HUES6 (cell line): Measurements from ENCODE around the gene TUT4.

Experiments used
- H3K27ac ChIP-seq: 2 replicates; pipeline ENCODE4 v1.7.0; 2013; ENCODE audit warnings: low read depth, mild to moderate bottlenecking, low read length, inconsistent platforms
- H3K27me3 ChIP-seq: 2 replicates; pipeline ENCODE4 v1.6.1; 2013; ENCODE audit warnings: low read length; ENCODE audit not compliant: control insufficient read depth, insufficient read depth
- H3K36me3 ChIP-seq: 2 replicates; pipeline ENCODE4 v1.6.1; 2013; ENCODE audit warnings: low read length; ENCODE audit not compliant: control insufficient read depth, insufficient read depth
- H3K4me1 ChIP-seq: 2 replicates; pipeline ENCODE4 v1.6.1; 2013; ENCODE audit warnings: low read length; ENCODE audit not compliant: control insufficient read depth, insufficient read depth
- H3K4me3 ChIP-seq: 2 replicates; pipeline ENCODE4 v1.5.1; 2013; ENCODE audit warnings: low read depth, low read length
- H3K9ac ChIP-seq: one replicate; pipeline ENCODE4 v1.6.1; 2013; ENCODE audit warnings: mild to moderate bottlenecking, low read length
- H3K9me3 ChIP-seq: 2 replicates; pipeline ENCODE4 v1.6.1; 2013; ENCODE audit warnings: low read depth, low read length; ENCODE audit not compliant: control insufficient read depth, insufficient read depth

The TUT4 gene

DNA sequence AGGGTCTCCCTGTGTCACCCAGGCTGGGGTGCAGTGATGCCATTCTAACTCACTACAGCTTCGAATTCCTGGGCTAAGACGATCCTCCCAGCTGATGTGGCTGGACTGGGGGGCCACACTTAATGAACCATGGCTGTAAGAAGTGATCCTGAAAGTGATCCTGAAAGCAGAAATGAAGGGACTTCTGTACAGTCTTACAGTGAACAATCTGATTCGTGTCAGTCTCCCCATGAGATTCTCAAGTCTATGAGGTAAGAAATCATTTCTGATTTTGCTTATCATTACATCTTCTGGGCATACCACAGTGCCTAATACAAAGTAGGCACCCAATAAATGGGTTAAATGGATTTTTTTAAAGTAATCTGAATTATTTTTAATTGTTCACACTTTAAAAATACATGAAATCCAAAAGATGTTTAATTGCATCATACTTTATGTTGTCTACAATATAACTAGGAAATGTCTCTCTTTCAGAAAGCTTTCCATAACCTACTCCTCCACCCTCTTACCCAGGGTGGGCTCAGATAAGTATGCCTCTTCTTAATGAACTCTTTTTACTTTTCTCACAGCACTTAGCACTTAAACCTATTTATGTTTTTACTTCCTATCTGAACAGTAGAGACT is 21.5 kb downstream of the TUT4 start:
- no peaks in the 10 kb centered on the region for H3K27me3 ChIP-seq
- H3K4me1 ChIP-seq: no peaks in the 10 kb centered on the region
- no peak overlapping the region for H3K4me3 ChIP-seq
- no peak overlapping the region for H3K9ac ChIP-seq
- peaks cover 5% of the 10 kb centered on the region; the same call in 1 of the 2 replicates for H3K9me3 ChIP-seq
- H3K36me3 ChIP-seq: no peaks in the 10 kb centered on the region
- no peak overlapping the region for H3K27ac ChIP-seq

DNA sequence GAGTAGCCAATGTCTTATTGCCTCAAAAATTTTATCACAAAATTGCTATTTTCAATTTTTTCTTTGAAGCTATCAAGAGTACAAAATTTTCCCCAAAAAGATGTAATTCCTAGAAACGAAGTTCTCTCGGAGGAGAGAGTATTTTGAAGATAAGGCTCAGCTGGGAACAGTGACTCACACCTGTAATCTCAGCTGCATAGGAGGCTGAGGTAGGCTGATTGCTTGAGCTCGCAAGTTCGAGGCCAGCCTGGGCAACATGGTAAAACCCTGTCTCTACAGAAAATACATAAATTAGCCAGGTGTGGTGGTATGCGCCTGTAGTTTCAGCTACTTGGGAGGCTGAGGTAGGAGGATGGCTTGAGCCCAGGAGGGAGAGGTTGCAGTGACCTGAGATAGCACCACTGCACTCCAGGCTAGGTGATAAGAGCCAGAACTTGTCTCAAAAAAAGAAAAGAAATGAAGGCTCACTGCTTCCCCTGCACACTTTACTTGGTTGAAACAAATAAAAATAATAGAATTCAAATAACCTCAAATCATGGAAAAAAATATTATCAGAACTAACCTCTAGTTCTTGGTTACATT is 22.2 kb downstream of the TUT4 start:
- Histone ChIP-seq H3K4me1 (no peaks in the 10 kb centered on the region), H3K9ac (no peak overlapping the region)

DNA sequence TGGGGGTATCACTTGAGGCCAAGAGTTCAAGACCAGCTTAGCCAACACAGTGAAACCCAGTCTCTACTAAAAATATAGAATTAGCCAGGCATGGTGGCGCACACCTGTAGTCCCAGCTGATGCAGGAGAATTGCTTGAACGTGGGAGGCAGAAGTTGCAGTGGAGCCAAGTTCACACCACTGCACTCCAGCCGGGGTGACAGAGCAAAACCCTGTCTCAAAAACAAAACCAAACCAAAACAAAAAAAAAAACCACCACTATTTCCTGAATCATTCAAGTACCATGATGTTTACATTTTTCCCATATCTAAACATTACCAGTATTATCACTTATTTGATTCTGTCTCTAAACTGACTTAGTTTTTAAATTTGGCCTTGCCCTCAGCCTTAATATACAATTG is 29.5 kb downstream of the TUT4 start:
- H3K36me3 ChIP-seq: peaks cover 12% of the 10 kb centered on the region
- H3K27me3 ChIP-seq: no peaks in the 10 kb centered on the region
- H3K4me1 ChIP-seq: peaks cover 2% of the 10 kb centered on the region; the same call in 1 of the 2 replicates
- no peak overlapping the region for H3K27ac ChIP-seq
- H3K9me3 ChIP-seq: no peaks in the 10 kb centered on the region
- H3K9ac ChIP-seq: no peak overlapping the region
- no peak overlapping the region for H3K4me3 ChIP-seq

More for the DNA sequence above, 22.2 kb downstream of the TUT4 start:
- peaks cover 2% of the 10 kb centered on the region for H3K36me3 ChIP-seq
- no peak overlapping the region for H3K27ac ChIP-seq
- no peak overlapping the region for H3K4me3 ChIP-seq
- H3K9me3 ChIP-seq: peaks cover 2% of the 10 kb centered on the region; the same call in 1 of the 2 replicates
- no peaks in the 10 kb centered on the region for H3K27me3 ChIP-seq

DNA sequence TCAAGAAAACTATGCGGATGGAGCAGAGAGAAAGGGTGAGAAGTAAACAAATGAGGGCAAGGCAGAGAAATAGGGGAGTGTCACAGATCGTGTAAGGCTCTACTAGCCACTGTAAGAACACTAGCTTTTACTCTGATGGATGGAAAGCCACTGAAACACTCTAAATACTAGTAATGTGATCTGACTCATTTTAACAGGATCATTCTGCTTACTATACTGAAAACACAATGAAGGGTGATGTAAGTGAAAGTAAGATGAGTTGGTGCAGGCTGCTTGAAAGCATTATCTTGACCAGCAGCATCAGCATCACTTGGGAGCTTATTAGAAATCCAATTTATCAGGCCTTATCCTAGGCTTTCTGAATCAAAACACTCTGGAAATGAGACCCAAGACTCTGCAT is 32.7 kb downstream of the TUT4 start:
- H3K4me3 ChIP-seq: no peak overlapping the region
- no peaks in the 10 kb centered on the region for H3K27me3 ChIP-seq
- H3K9me3 ChIP-seq: no peaks in the 10 kb centered on the region
- peaks cover 12% of the 10 kb centered on the region for H3K36me3 ChIP-seq
- no peak overlapping the region for H3K9ac ChIP-seq
- H3K4me1 ChIP-seq: peaks cover 4% of the 10 kb centered on the region; the same call in 1 of the 2 replicates
- H3K27ac ChIP-seq: no peak overlapping the region

DNA sequence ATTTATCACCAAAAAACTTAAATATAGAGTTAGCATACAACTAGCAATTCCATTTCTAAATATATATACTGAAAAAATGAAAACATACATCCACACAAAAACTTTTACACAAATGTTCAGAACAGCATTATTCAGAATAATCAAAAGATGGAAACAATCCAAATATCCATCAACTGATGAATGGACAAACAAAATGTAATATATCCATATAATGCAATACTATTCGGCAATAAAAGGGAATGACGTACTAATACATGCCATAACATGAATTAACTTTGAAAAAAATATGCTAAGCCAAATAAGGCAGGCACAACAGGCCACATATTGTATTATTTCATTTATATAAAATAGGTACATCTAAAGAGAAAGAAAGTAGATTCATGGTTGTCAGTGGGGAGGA is 33.9 kb downstream of the TUT4 start:
- Histone ChIP-seq H3K9me3 (no peaks in the 10 kb centered on the region), H3K27ac (no peak overlapping the region), H3K4me3 (no peak overlapping the region), H3K9ac (no peak overlapping the region), H3K27me3 (no peaks in the 10 kb centered on the region), H3K4me1 (peaks cover 4% of the 10 kb centered on the region; the same call in 1 of the 2 replicates), H3K36me3 (peaks cover 18% of the 10 kb centered on the region)

DNA sequence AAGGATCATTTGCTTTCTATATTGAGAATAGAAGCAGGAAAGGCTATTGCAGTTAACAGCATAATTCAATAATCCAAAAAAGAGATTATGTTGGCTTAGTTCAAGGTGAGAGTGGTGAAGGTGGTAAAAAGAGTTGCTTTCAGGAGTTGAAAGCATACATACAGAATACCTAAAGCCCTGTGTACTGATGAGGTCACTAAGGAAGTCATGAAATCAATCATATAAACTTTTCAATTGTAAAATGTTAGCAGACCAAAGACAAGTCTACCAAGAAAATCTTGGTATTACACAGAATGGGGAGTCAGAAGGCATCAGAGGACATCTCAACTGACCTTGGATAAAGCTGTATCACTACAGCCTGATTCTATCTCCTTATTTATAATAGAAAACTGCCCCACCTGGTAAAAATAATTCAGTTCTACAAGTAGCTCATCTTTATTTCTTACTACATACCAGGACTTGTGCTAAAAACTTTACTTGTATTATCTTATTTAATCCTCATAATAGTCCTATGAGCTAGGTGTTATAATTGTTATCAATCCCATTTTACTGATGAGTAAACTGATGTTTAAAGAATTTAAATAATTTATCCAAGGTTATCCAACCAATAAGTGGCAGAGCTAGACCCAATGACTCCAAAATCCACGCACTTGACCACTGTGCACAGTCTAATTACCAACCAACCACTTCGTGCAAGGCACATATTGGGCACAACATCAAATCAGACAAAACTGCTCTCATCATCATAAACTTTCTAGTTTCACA is 40.9 kb downstream of the TUT4 start:
- H3K4me1 ChIP-seq: no peaks in the 10 kb centered on the region
- H3K9ac ChIP-seq: no peak overlapping the region
- H3K27ac ChIP-seq: no peak overlapping the region
- no peak overlapping the region for H3K4me3 ChIP-seq
- H3K27me3 ChIP-seq: no peaks in the 10 kb centered on the region
- no peaks in the 10 kb centered on the region for H3K9me3 ChIP-seq
- peaks cover 19% of the 10 kb centered on the region for H3K36me3 ChIP-seq

DNA sequence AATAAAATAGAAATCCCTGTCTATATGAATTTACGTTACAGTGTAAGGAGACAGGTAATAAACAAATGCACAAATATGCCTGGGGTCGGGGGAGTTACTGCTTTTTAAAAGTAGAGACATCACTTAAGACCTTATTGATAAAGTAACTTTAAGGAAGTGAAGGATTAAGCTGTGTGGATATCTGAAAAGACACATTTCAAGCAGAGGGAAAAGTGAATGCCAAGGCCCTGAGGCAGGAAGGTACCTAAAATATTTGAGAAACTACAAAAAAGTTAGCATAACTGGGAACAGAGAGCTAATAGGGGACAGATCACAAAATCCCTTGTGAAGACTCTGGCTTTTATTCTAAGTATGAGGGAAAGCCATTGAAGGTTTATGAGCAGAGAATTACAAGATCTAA is 41.5 kb downstream of the TUT4 start:
- H3K27ac ChIP-seq: no peak overlapping the region

DNA sequence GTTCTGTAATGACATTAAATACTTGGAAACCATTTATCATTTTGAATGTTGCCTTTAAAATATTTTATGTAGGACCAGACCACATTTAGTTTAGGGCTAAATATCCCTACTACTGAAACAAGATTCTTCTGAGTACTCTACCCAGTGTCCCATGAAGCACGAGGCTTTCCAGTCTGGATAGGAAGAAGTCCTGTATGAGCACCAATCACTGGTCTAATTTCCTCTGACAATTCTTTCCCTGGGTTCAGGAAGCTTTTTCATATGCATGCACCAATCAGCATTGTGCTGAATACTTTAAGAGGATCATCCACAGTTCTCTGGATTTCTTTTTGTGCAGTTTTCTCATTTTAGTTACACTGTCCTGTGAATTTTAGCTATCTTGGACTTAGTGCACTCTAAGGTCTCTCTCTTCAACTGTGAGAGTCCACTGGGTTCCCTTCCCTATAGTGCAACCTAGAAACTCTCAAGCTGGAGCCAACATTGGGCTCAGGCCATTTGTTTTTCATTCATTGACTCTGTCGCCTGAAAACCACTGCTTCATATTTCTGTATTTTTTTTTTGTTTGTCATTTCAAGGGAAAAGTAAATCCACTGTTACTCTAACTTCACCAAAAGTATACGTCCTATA is 45.9 kb downstream of the TUT4 start:
- Histone ChIP-seq H3K27ac (no peak overlapping the region), H3K36me3 (peaks cover 8% of the 10 kb centered on the region; the same call in 1 of the 2 replicates), H3K27me3 (no peaks in the 10 kb centered on the region), H3K4me3 (no peak overlapping the region), H3K4me1 (no peaks in the 10 kb centered on the region), H3K9ac (no peak overlapping the region), H3K9me3 (no peaks in the 10 kb centered on the region)

More for the DNA sequence above, 41.5 kb downstream of the TUT4 start:
- peaks cover 19% of the 10 kb centered on the region for H3K36me3 ChIP-seq
- H3K9me3 ChIP-seq: no peaks in the 10 kb centered on the region
- no peaks in the 10 kb centered on the region for H3K27me3 ChIP-seq
- no peak overlapping the region for H3K4me3 ChIP-seq
- no peak overlapping the region for H3K9ac ChIP-seq
- no peaks in the 10 kb centered on the region for H3K4me1 ChIP-seq

DNA sequence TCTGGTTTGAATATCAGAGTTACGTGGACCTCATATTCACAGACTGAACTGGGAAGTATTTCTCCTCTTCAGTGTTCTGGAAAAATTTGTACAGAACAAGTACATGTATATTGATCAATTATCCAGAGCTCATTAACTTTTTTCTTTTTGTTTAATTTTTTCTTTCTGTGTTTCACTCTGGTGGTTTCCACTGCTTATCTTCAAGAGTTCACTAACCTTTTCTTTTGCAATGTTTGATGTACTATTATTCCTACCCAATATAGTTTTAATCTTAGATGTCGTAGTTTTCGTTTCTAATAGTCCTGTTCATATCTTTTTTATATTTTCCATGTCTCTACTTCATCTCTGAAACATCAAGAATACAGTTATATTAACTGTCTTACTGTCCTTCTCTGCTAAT is 46.5 kb downstream of the TUT4 start:
- Histone ChIP-seq H3K4me3 (no peak overlapping the region), H3K4me1 (no peaks in the 10 kb centered on the region), H3K9me3 (no peaks in the 10 kb centered on the region), H3K27me3 (no peaks in the 10 kb centered on the region), H3K9ac (no peak overlapping the region), H3K27ac (no peak overlapping the region), H3K36me3 (peaks cover 8% of the 10 kb centered on the region; the same call in 1 of the 2 replicates)

DNA sequence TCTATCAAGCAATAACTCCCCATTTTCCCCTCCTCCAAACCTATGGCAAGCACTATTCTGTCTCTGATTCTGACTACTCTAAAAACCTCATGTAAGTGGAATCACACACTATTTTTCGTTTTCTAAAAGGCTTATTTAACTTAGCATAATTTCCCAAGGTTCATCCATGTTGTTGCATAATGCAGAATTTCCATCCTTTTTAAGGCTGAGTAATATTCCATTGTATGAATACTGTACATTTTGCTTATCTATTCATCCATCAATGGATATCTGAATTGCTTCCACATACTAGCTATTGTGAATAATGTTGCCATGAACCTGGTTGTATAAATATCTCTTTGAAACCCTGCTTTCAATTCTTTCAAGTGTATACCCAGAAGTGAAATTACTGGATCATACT is 48.2 kb downstream of the TUT4 start:
- H3K9me3 ChIP-seq: no peaks in the 10 kb centered on the region
- H3K27me3 ChIP-seq: no peaks in the 10 kb centered on the region
- no peak overlapping the region for H3K27ac ChIP-seq
- H3K4me3 ChIP-seq: no peak overlapping the region
- H3K36me3 ChIP-seq: peaks cover 8% of the 10 kb centered on the region; the same call in 1 of the 2 replicates
- H3K9ac ChIP-seq: no peak overlapping the region
- no peaks in the 10 kb centered on the region for H3K4me1 ChIP-seq

DNA sequence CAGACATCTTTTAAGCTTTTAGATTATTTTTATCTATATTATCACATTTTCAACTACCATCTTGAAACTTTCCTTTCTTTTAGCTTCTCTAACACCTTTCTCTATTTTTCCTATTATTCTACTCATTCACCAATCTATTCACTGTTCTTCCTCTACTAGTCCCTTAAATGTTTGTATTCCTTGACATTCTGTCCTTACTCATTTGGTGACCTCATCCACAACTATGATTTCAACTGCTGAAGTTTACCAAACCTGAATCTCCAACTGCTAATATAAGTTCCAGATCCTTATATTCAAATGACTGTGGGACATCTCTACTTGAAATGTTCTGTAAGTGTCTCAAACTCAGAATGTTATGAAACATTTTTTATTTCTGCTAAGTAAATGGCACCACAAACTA is 49.2 kb downstream of the TUT4 start:
- Histone ChIP-seq H3K9me3 (peaks cover 3% of the 10 kb centered on the region; the same call in 1 of the 2 replicates), H3K4me1 (no peaks in the 10 kb centered on the region), H3K27ac (no peak overlapping the region), H3K4me3 (no peak overlapping the region), H3K27me3 (no peaks in the 10 kb centered on the region), H3K36me3 (peaks cover 8% of the 10 kb centered on the region; the same call in 1 of the 2 replicates), H3K9ac (no peak overlapping the region)
